Measurements from ENCODE around the gene FKBP10.
"Not testable (repeated sequence)": the region's sequence is repeated elsewhere in the genome, so short reads cannot be mapped to it uniquely, and the experiment has no call there.

Gene FKBP10

DNA sequence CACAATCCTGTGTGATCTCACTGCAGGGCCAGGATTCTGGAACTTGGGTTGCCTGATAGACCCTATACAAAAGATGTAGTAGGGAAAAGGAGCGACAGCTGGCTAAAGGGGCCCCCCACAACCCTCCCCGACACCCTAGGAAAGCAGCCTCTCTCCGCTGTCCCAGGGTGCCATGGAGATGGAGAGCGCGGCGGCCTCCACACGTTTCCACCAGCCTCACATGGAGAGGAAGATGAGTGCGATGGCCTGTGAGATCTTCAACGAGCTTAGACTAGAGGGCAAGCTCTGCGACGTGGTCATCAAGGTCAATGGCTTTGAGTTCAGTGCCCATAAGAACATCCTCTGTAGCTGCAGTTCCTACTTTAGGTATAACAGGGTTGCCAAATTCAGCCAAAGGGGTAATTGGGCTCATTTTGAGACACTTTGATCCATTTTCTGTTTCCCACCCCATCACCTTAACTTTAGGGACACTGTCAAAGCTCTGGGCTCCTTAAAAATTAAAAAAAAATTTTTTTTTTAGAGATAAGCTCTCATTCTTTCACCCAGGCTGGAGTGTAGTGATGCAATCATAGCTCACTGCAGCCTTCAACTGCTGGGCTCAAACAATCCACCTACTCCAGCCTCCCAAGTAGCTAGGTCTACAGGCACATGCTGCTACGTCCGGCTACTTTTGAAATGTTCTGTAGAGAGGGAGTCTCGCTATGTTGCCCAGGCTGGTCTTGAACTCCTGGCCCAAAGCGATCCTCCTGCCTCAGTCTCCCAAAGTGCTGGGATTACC, 25.1 kb downstream of the FKBP10 start, which contains the start of gene KLHL10:
Gene KLHL10, plus strand, starts transcription at position 65 of the 778 bp plus-strand sequence. Its CDS starts 108 bp downstream, at position 173.
- no peaks in the 10 kb centered on the region for H3K9me3 Mint-ChIP-seq (ENCODE audit: low read depth)
- H3K27ac Mint-ChIP-seq, result no peak within 1 kb of the TSS
- H3K36me3 Mint-ChIP-seq, result peaks cover under 1% of the 10 kb centered on the region
- H3K4me1 Mint-ChIP-seq (ENCODE audit: low read depth), result peaks cover 20% of the 10 kb centered on the region
- peak within 1 kb of the TSS; percentile 82 for H3K4me3 Mint-ChIP-seq
- no peaks in the 10 kb centered on the region for H3K27me3 Mint-ChIP-seq

- not testable (repeated sequence) for H3K27ac Mint-ChIP-seq; H3K36me3 Mint-ChIP-seq; H3K4me3 Mint-ChIP-seq; H3K9me3 Mint-ChIP-seq (ENCODE audit: low read depth); H3K27me3 Mint-ChIP-seq
- peaks cover 18% of the 10 kb centered on the region for H3K4me1 Mint-ChIP-seq (ENCODE audit: low read depth)
These were observed 26.6 kb downstream of the FKBP10 start for GRCh38 chr17:41839448-41839847.

GRCh38 chr17:41840781-41841180, 28.0 kb downstream of the FKBP10 start:
- not testable (repeated sequence) for H3K36me3 Mint-ChIP-seq

GRCh38 chr17:41844971-41845370, 32.2 kb downstream of the FKBP10 start:
- Mint-ChIP-seq H3K4me1 (ENCODE audit: low read depth) (peaks cover 10% of the 10 kb centered on the region), H3K9me3 (ENCODE audit: low read depth) (no peaks in the 10 kb centered on the region), H3K4me3 (no peak overlapping the region), H3K36me3 (peaks cover 2% of the 10 kb centered on the region), H3K27me3 (no peaks in the 10 kb centered on the region), H3K27ac (no peak overlapping the region)

More at GRCh38 chr17:41840781-41841180, 28.0 kb downstream of the FKBP10 start:
- H3K27ac Mint-ChIP-seq; H3K4me1 Mint-ChIP-seq (ENCODE audit: low read depth); H3K4me3 Mint-ChIP-seq; H3K9me3 Mint-ChIP-seq (ENCODE audit: low read depth); H3K27me3 Mint-ChIP-seq: not testable (repeated sequence)

DNA sequence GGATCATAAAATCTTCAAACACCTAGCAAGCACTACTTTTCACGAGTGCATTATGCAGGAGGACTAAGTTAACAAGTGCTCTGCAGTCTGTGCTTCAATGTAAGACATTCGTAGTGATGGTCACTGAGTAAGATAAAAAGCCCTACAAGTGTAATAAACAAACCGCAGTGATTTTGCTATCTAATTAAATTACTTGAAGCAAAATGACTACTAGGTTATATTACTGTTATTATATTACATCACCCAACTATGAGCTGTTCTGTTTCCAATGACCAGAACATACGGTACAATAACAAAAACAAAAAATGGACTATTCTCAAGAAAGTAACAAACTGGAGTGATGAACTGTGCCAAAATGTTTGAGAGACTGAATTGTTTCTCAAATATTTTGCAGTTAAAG, 36.0 kb downstream of the FKBP10 start:
- Mint-ChIP-seq H3K4me3 (no peak overlapping the region), H3K27me3 (no peaks in the 10 kb centered on the region), H3K36me3 (peaks cover 2% of the 10 kb centered on the region), H3K27ac (no peak overlapping the region), H3K4me1 (ENCODE audit: low read depth) (peaks cover 36% of the 10 kb centered on the region), H3K9me3 (ENCODE audit: low read depth) (no peaks in the 10 kb centered on the region)

DNA sequence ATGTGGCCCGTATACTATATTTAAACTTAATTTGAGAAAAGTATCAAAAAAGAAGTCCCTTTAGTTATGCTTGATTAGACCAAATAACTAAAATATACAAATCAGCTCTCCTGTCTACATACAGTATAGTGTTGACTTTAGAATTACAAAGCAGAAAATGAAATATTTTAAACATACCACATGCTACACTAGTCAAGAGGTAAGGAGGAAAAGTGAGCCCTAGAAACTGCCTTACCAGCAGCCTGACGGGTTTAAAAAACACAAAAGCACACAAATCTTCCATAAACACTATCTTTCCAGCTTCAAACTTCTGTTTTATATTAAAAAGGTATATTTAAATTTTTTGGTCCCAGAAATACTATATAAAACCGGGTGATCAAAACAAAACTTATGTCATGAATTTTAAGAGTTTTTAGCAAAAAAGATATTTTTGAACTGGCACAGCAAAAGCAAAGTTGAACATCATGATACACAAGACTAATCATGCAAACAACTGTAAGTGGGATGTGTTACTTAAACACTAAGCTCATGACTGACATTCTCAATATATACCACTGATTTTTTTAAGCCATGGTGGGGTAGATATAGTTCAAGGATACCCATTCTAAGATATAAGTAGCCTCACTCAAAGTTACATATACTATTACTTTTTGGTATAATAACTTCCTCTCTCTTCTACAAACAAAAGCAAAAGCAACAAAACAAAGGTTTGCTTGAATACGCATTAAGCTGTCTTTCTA, 36.6 kb downstream of the FKBP10 start:
- peaks cover 2% of the 10 kb centered on the region for H3K36me3 Mint-ChIP-seq
- H3K27me3 Mint-ChIP-seq, result no peaks in the 10 kb centered on the region
- H3K4me1 Mint-ChIP-seq (ENCODE audit: low read depth), result peaks cover 40% of the 10 kb centered on the region
- no peaks in the 10 kb centered on the region for H3K9me3 Mint-ChIP-seq (ENCODE audit: low read depth)
- H3K4me3 Mint-ChIP-seq, result no peak overlapping the region
- H3K27ac Mint-ChIP-seq, result peak overlapping the region; percentile 41

DNA sequence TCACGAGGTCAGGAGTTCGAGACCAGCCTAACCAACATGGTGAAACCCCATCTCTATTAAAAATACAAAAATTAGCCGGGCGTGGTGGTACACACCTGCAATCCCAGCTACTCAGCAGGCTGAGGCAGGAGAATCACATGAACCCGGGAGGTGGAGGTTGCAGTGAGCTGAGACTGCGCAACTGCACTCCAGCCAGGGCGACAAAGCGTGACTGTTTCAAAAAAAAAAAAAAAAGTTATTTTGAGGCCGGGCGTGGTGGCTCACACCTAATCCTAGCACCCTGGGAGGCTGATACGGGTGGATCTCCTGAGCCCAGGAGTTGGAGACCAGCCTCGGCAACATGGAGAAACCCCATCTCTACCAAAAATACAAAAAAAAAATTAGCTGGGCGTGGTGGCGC, 38.6 kb downstream of the FKBP10 start:
- H3K27me3 Mint-ChIP-seq; H3K27ac Mint-ChIP-seq; H3K4me3 Mint-ChIP-seq; H3K36me3 Mint-ChIP-seq; H3K9me3 Mint-ChIP-seq (ENCODE audit: low read depth): not testable (repeated sequence)
- peaks cover 44% of the 10 kb centered on the region for H3K4me1 Mint-ChIP-seq (ENCODE audit: low read depth)

GRCh38 chr17:41860254-41860931, 47.6 kb downstream of the FKBP10 start:
- Mint-ChIP-seq H3K27ac (no peak overlapping the region), H3K4me3 (no peak overlapping the region), H3K4me1 (ENCODE audit: low read depth) (peaks cover 34% of the 10 kb centered on the region), H3K27me3 (no peaks in the 10 kb centered on the region), H3K9me3 (ENCODE audit: low read depth) (no peaks in the 10 kb centered on the region), H3K36me3 (no peaks in the 10 kb centered on the region)

DNA sequence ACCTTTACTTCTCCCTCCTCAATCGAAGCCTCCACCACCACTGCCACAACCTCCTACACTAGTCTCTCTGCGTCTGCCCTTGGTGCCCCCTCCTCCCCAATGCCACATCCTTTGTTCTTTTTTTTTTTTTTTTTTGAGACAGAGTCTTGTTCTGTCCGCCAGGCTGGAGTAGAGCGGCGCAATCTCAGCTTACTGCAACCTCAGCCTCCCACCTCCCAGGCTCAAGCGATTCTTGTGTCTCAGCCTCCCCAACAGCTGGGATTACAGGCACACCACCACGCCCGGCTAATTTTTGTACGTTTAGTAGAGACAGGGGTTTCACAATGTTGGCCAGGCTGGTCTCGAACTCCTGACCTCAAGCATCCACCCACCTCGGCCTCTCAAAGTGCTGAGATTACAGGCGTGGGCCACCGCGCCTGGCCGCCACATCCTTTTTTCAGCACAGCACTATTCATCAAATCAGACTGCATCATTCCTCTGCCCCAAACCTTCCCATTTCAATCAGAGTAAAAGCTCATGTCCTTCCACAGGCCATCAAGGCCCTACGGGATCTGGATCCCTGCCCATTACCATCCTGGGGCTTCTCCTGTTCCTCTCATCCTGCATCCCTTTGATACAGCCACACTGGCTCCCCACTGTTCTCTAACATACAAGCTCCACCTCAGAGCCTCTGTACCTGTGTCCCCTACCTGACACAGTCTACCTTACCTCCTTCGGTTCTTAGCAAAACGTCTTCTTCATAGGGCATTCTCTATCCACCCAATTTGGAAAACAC, 50.5 kb downstream of the FKBP10 start:
- no peaks in the 10 kb centered on the region for H3K36me3 Mint-ChIP-seq
- no peaks in the 10 kb centered on the region for H3K27me3 Mint-ChIP-seq
- H3K4me3 Mint-ChIP-seq, result no peak overlapping the region
- H3K4me1 Mint-ChIP-seq (ENCODE audit: low read depth), result peaks cover 39% of the 10 kb centered on the region
- H3K9me3 Mint-ChIP-seq (ENCODE audit: low read depth), result no peaks in the 10 kb centered on the region
- H3K27ac Mint-ChIP-seq, result no peak overlapping the region

DNA sequence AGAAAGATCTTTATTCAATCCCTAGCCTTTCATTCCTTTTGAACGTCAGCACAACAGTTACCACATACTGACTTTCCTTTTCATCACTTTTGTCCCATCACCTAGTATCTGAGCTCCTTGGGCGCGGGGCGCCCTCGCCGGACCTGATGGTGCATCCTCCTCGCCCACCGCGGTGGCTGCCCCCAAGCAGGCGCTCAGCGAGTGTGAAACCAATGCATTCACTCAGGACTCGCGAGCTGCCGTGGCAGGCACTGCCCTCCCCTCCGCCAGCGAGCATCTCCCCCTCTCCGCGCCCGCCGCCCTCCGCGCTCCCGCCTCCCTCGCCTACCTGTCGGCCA, 51.7 kb downstream of the FKBP10 start:
- H3K27ac Mint-ChIP-seq, result no peak overlapping the region
- peaks cover 45% of the 10 kb centered on the region for H3K4me1 Mint-ChIP-seq (ENCODE audit: low read depth)
- peaks cover 4% of the 10 kb centered on the region for H3K36me3 Mint-ChIP-seq
- H3K27me3 Mint-ChIP-seq, result no peaks in the 10 kb centered on the region
- no peak overlapping the region for H3K4me3 Mint-ChIP-seq
- H3K9me3 Mint-ChIP-seq (ENCODE audit: low read depth), result no peaks in the 10 kb centered on the region

- no peaks in the 10 kb centered on the region for H3K27me3 Mint-ChIP-seq
- peaks cover 40% of the 10 kb centered on the region for H3K4me1 Mint-ChIP-seq (ENCODE audit: low read depth)
- no peaks in the 10 kb centered on the region for H3K9me3 Mint-ChIP-seq (ENCODE audit: low read depth)
- H3K4me3 Mint-ChIP-seq, result no peak within 1 kb of the TSS
- H3K36me3 Mint-ChIP-seq, result peaks cover 4% of the 10 kb centered on the region
- peak within 1 kb of the TSS; percentile 72 for H3K27ac Mint-ChIP-seq
These were observed 52.2 kb downstream of the FKBP10 start, which contains the start of gene KLHL11 for GRCh38 chr17:41864836-41865595. Gene KLHL11, minus strand, starts transcription at chr17:41865423. Its CDS starts 53 bp downstream, at chr17:41865370.

DNA sequence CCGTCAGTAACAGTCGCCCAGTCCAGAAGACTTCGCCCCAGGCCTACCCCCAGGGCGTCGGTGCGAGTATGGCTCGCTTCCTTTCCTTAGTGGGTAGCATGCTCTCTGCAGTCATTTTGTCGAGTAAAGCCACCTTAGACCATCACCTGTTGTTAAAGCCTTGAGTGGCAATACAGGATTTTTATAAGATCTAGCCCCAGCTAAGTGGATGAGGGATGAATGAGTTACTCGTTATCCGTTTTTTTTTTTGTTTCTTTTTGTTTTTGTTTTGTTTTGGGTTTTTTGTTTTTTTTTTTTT, 52.7 kb downstream of the FKBP10 start:
- Mint-ChIP-seq H3K36me3 (peaks cover 4% of the 10 kb centered on the region), H3K4me3 (no peak overlapping the region), H3K27me3 (no peaks in the 10 kb centered on the region), H3K9me3 (ENCODE audit: low read depth) (no peaks in the 10 kb centered on the region), H3K27ac (peak overlapping the region; percentile 72), H3K4me1 (ENCODE audit: low read depth) (peaks cover 35% of the 10 kb centered on the region)

DNA sequence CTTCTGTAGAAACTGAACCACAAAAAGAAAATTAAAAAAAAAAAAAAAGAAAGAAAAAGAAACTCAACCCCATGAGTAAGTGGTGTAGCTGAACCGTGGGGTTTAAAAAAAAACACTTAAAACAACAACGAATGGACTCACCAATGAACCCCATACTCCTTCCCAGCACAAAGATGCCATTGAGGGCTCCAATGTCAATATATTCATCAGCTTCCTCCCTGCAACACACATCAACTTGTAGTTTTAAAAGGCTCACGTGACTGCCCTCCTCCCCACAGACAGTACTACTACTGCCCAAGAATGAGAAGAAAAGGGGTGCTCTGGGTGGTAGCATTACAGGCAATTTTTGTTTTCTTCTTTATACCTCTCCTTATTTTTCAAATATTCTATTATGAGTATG, 55.8 kb downstream of the FKBP10 start:
- Mint-ChIP-seq H3K36me3 (peaks cover 8% of the 10 kb centered on the region), H3K9me3 (ENCODE audit: low read depth) (no peaks in the 10 kb centered on the region), H3K4me1 (ENCODE audit: low read depth) (peaks cover 21% of the 10 kb centered on the region), H3K27ac (peak overlapping the region; percentile 77), H3K27me3 (no peaks in the 10 kb centered on the region), H3K4me3 (peak overlapping the region; percentile 25)

- peaks cover 21% of the 10 kb centered on the region for H3K4me1 Mint-ChIP-seq (ENCODE audit: low read depth)
- no peaks in the 10 kb centered on the region for H3K9me3 Mint-ChIP-seq (ENCODE audit: low read depth)
- no peaks in the 10 kb centered on the region for H3K27me3 Mint-ChIP-seq
- H3K27ac Mint-ChIP-seq, result peak overlapping the region; percentile 77
- peak overlapping the region; percentile 10 for H3K4me3 Mint-ChIP-seq
- H3K36me3 Mint-ChIP-seq, result peaks cover 8% of the 10 kb centered on the region
These were observed 56.6 kb downstream of the FKBP10 start for GRCh38 chr17:41869426-41869825.

Data from activated naive CD8-positive, alpha-beta T cell (primary cell).